K562 (cell line): ENCODE measurements around the gene TNNI2. TPM values are rescaled to one million over a fixed set of nuclear protein-coding genes. Genes with fewer than 3 reads are reported as not detected.

Source experiments
- ARHGAP35 ChIP-seq: fragments of 450-650 bp; IDR thresholded peaks from 2 replicates; pipeline ENCODE4 v1.6.1; 2018; ENCODE audit not compliant: partially characterized antibody
- HDAC3 ChIP-seq: fragments of 450-650 bp; IDR thresholded peaks from 2 replicates; pipeline ENCODE4 v1.6.1; 2018; ENCODE audit warnings: borderline replicate concordance, mild to moderate bottlenecking, moderate library complexity; ENCODE audit not compliant: partially characterized antibody
- ILF3 ChIP-seq: fragments of 450-650 bp; IDR thresholded peaks from 2 replicates; pipeline ENCODE4 v1.6.1; 2018; ENCODE audit warnings: antibody characterized with exemption, mild to moderate bottlenecking, moderate library complexity, borderline replicate concordance
- IRF2 ChIP-seq: sonication (generic); formaldehyde crosslinking; IDR thresholded peaks from 2 replicates; pipeline ENCODE4 v1.8.1; 2022; ENCODE audit warnings: mild to moderate bottlenecking, missing genetic modification reagents
- MAFF ChIP-seq: IDR thresholded peaks from 2 replicates; pipeline ENCODE4 v1.6.1; 2012; ENCODE audit warnings: low read length, improper control_type of control experiment
- MTA1 ChIP-seq: fragments of 450-650 bp; IDR thresholded peaks from 2 replicates; pipeline ENCODE4 v1.6.1; 2017; ENCODE audit warnings: borderline replicate concordance
- NBN ChIP-seq: fragments of 450-650 bp; IDR thresholded peaks from 2 replicates; pipeline ENCODE4 v1.6.1; 2016; ENCODE audit warnings: low read depth, mild to moderate bottlenecking
- NONO ChIP-seq, 2 experiments: fragments of 200-400 bp in 1 of 2; fragments of 450-650 bp in 1 of 2; formaldehyde crosslinking in 1 of 2; IDR thresholded peaks; 2 replicates each; pipeline ENCODE4 v1.6.1; 2017; ENCODE audit warnings: low read depth in 2 of 2, mild to moderate bottlenecking in 2 of 2, moderate library complexity in 2 of 2, low read length in 1 of 2
- NR2F6 ChIP-seq: fragments of 450-650 bp; formaldehyde crosslinking; IDR thresholded peaks from 2 replicates; pipeline ENCODE4 v1.4.0; 2020; ENCODE audit warnings: mild to moderate bottlenecking
- PHF20 ChIP-seq: fragments of 450-650 bp; IDR thresholded peaks from 2 replicates; pipeline ENCODE4 v1.6.1; 2018; ENCODE audit not compliant: partially characterized antibody
- PHF21A ChIP-seq: fragments of 450-650 bp; IDR thresholded peaks from 2 replicates; pipeline ENCODE4 v1.6.1; 2017; ENCODE audit warnings: low read depth, borderline replicate concordance
- RAD51 ChIP-seq: fragments of 450-650 bp; IDR thresholded peaks from 2 replicates; pipeline ENCODE4 v1.7.1; 2016; ENCODE audit warnings: low read depth, mild to moderate bottlenecking, borderline replicate concordance
- RFX1 ChIP-seq: fragments of 450-650 bp; IDR thresholded peaks from 2 replicates; pipeline ENCODE4 v1.6.1; 2016; ENCODE audit warnings: mild to moderate bottlenecking, moderate library complexity
- SP2 ChIP-seq: IDR thresholded peaks from 2 replicates; pipeline ENCODE4 v1.6.1; 2011; ENCODE audit warnings: mild to moderate bottlenecking, low read depth, low read length, moderate library complexity; ENCODE audit not compliant: poor library complexity, severe bottlenecking; ENCODE audit errors: extremely low read depth
- ZBTB17 ChIP-seq: fragments of 450-650 bp; formaldehyde crosslinking; IDR thresholded peaks from 2 replicates; pipeline ENCODE4 v1.4.0; 2020; ENCODE audit warnings: mild to moderate bottlenecking
- ZNF174 ChIP-seq: fragments of 250-450 bp; sonication (Bioruptor Pico); IDR thresholded peaks from 2 replicates; pipeline ENCODE4 v1.4.0; 2020; ENCODE audit warnings: mild to moderate bottlenecking
- ZNF184 ChIP-seq: sonication (generic); formaldehyde crosslinking; IDR thresholded peaks from 2 replicates; pipeline ENCODE4 v1.5.0; 2020; ENCODE audit warnings: missing genetic modification reagents
- ZNF695 ChIP-seq: fragments of 450-650 bp; formaldehyde crosslinking; IDR thresholded peaks from 2 replicates; pipeline ENCODE4 v1.4.0; 2020; ENCODE audit warnings: mild to moderate bottlenecking, moderate library complexity
- ZNF766 ChIP-seq: fragments of 200-800 bp; sonication (Bioruptor generic); conservative IDR thresholded peaks from 2 replicates; pipeline ENCODE4 v1.6.1; 2016; ENCODE audit warnings: missing genetic modification characterization, missing compliant biosample characterization
- ZNF780A ChIP-seq: fragments of 250-450 bp; sonication (Bioruptor Pico); IDR thresholded peaks from 2 replicates; pipeline ENCODE4 v1.5.0; 2021; ENCODE audit warnings: mild to moderate bottlenecking
- polyA plus RNA-seq, 8 experiments: library from polyadenylated mRNA; depleted of rRNA in 4 of 8; stranded (reverse) in 5 of 8; unstranded in 3 of 8; fragments of >200 nt; fragmentation: Nextera tagmentation in 2 of 8; fragmentation: Illumina TruSeq in 1 of 8; extraction: Ambion mirVana in 2 of 8; extraction: Trizol in 1 of 8; gene quantifications; 2 replicates each; pipeline versions ENCODE4 v1.2.1 to v1.2.3, GENCODE V29; 2011 to 2014; ENCODE audit warnings: inconsistent platforms in 1 of 8, missing spikeins in 1 of 8
- total RNA-seq, 7 experiments: library from RNA; depleted of rRNA in 6 of 7; stranded (reverse); fragments of >200 nt in 6 of 7; fragmentation: Illumina TruSeq in 2 of 7; extraction: Trizol in 2 of 7; gene quantifications; 2 replicates each; pipeline versions ENCODE4 v1.2.1 to v1.2.3, GENCODE V29; 2011 to 2021; ENCODE audit warnings: low replicate concordance in 1 of 7
- TF ChIP-seq, protein P1 (sequence below): sonication (generic); formaldehyde crosslinking; IDR thresholded peaks from 2 replicates; pipeline ENCODE4 v1.8.1; 2023; ENCODE audit warnings: mild to moderate bottlenecking, missing genetic modification reagents
- TF ChIP-seq, protein P2 (sequence below): fragments of 450-650 bp; IDR thresholded peaks from 2 replicates; pipeline ENCODE4 v1.7.0; 2016; ENCODE audit warnings: borderline replicate concordance
- TF ChIP-seq, protein P3 (sequence below): sonication (generic); formaldehyde crosslinking; IDR thresholded peaks from 2 replicates; pipeline ENCODE4 v1.8.1; 2022; ENCODE audit warnings: missing genetic modification reagents
- TF ChIP-seq, protein P4 (sequence below), 2 experiments: IDR thresholded peaks; 2 replicates each; pipeline ENCODE4 v1.6.1; 2011; ENCODE audit warnings: borderline replicate concordance in 1 of 2, control low read depth in 1 of 2, low read depth in 1 of 2, low read length in 1 of 2, mild to moderate bottlenecking in 1 of 2, mixed read lengths in 1 of 2, moderate library complexity in 1 of 2; ENCODE audit not compliant: insufficient read depth in 1 of 2, insufficient read length in 1 of 2, poor library complexity in 1 of 2, severe bottlenecking in 1 of 2; ENCODE audit errors: extremely low read depth in 1 of 2

The TNNI2 gene
- total and polyA plus RNA-seq, 9 of the 15 experiments (the other 6 are each of a cell fraction or from before 2014, with no cell fraction given): not detected

DNA sequence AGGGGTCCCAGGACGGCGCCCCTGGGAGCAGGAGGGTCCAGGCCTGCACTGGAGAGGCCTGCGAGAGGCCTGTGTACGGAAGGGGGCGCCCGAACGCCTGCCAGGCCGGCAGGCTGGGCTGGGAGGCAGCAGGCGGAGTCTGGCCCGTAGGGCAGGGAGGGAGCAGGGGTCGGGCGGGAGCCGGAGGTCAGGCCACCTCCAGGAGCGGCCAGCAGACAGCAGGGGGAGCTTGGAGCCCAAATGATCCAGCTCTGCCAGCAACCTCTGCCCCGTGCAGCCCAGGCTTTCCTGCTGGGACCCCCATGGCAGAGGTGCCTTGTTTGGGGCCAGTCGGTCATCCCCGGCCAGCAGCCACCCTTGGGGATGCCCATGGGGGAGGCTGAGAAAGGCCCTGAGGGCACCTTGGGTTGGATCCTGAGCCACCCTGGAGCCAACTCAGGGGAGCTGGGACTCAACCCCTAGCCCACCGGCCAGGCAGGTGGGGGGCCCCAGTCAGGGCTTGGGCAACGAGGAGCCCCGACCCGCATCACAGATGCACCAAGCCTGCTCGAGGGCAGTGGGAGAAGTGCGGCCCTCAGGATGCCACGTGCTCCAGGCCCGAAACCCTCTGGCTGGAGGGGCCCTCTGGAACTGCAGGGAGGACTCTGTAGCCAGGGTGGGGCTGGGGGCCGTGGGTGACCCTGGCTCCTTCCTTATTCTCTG, 13.6 kb upstream of the TNNI2 start (continued):
- TF ChIP-seq PHF21A (no peak), IRF2 (no peak), RAD51 (no peak), PHF20 (no peak), SP2 (no peak), NBN (no peak), ZBTB17 (CRISPR knock-in tag) (no peak), ZNF695 (CRISPR knock-in tag) (no peak), HDAC3 (no peak), ZNF766 (no peak), RFX1 (no peak), ZNF780A (CRISPR knock-in tag) (no peak), ARHGAP35 (no peak), NONO (IDR thresholded peaks at IDR 0.05; ENCODE audit: low read depth in 2 of 2, low read length in 1 of 2) (no peak), ZNF174 (CRISPR knock-in tag) (no peak), ILF3 (no peak), MAFF (no peak), NR2F6 (CRISPR knock-in tag) (no peak), MTA1 (no peak), ZNF184 (CRISPR knock-in tag) (no peak)
- TF ChIP-seq, protein P1, sequence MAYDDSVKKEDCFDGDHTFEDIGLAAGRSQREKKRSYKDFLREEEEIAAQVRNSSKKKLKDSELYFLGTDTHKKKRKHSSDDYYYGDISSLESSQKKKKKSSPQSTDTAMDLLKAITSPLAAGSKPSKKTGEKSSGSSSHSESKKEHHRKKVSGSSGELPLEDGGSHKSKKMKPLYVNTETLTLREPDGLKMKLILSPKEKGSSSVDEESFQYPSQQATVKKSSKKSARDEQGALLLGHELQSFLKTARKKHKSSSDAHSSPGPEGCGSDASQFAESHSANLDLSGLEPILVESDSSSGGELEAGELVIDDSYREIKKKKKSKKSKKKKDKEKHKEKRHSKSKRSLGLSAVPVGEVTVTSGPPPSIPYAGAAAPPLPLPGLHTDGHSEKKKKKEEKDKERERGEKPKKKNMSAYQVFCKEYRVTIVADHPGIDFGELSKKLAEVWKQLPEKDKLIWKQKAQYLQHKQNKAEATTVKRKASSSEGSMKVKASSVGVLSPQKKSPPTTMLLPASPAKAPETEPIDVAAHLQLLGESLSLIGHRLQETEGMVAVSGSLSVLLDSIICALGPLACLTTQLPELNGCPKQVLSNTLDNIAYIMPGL (CRISPR knock-in tag): no peak
- TF ChIP-seq, protein P2, sequence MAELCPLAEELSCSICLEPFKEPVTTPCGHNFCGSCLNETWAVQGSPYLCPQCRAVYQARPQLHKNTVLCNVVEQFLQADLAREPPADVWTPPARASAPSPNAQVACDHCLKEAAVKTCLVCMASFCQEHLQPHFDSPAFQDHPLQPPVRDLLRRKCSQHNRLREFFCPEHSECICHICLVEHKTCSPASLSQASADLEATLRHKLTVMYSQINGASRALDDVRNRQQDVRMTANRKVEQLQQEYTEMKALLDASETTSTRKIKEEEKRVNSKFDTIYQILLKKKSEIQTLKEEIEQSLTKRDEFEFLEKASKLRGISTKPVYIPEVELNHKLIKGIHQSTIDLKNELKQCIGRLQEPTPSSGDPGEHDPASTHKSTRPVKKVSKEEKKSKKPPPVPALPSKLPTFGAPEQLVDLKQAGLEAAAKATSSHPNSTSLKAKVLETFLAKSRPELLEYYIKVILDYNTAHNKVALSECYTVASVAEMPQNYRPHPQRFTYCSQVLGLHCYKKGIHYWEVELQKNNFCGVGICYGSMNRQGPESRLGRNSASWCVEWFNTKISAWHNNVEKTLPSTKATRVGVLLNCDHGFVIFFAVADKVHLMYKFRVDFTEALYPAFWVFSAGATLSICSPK: no peak
- TF ChIP-seq, protein P3, sequence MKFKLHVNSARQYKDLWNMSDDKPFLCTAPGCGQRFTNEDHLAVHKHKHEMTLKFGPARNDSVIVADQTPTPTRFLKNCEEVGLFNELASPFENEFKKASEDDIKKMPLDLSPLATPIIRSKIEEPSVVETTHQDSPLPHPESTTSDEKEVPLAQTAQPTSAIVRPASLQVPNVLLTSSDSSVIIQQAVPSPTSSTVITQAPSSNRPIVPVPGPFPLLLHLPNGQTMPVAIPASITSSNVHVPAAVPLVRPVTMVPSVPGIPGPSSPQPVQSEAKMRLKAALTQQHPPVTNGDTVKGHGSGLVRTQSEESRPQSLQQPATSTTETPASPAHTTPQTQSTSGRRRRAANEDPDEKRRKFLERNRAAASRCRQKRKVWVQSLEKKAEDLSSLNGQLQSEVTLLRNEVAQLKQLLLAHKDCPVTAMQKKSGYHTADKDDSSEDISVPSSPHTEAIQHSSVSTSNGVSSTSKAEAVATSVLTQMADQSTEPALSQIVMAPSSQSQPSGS: no peak
- TF ChIP-seq, protein P4, sequence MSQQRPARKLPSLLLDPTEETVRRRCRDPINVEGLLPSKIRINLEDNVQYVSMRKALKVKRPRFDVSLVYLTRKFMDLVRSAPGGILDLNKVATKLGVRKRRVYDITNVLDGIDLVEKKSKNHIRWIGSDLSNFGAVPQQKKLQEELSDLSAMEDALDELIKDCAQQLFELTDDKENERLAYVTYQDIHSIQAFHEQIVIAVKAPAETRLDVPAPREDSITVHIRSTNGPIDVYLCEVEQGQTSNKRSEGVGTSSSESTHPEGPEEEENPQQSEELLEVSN (IDR thresholded peaks at IDR 0.05; ENCODE audit: borderline replicate concordance in 1 of 2, extremely low read depth in 1 of 2, insufficient read depth in 1 of 2, insufficient read length in 1 of 2, low read depth in 1 of 2, low read length in 1 of 2, poor library complexity in 1 of 2, severe bottlenecking in 1 of 2): peak in 1 of 2 experiments; percentile 14
